GM23338 (cell line): ENCODE data around the gene ASTL. TPM values are rescaled to one million over a fixed set of nuclear protein-coding genes. Genes with fewer than 3 reads are reported as not detected.

Experiments used
- ATAC-seq: fragments of 200-7000 bp; cut with Tn5 transposase; 3 replicates; pipeline ENCODE4 v1.9.1; 2020
- DNase-seq: peaks from one replicate; pipeline ENCODE4 v3.0.0-alpha.2; 2015; ENCODE audit warnings: low spot score
- H2AFZ ChIP-seq: fragments of 200-600 bp; sonication (generic); 2 replicates; pipeline ENCODE4 v1.8.0; 2016; ENCODE audit warnings: antibody characterized with exemption, mild to moderate bottlenecking, moderate library complexity
- H3F3A ChIP-seq: fragments of 200-600 bp; sonication (generic); replicated peaks from 2 replicates; pipeline ENCODE4 v1.8.0; 2017; ENCODE audit warnings: antibody characterized with exemption, mixed run types, low read depth
- H3K27ac ChIP-seq: fragments of 200-600 bp; sonication (generic); 2 replicates; pipeline ENCODE4 v1.6.1; 2016; ENCODE audit warnings: low read depth
- H3K27me3 ChIP-seq: fragments of 200-600 bp; sonication (generic); 2 replicates; pipeline ENCODE4 v1.8.0; 2016; ENCODE audit warnings: mild to moderate bottlenecking, mixed run types, moderate library complexity; ENCODE audit not compliant: insufficient read depth
- H3K36me3 ChIP-seq: fragments of 200-600 bp; sonication (generic); 2 replicates; pipeline ENCODE4 v1.8.0; 2016; ENCODE audit warnings: mild to moderate bottlenecking; ENCODE audit not compliant: insufficient read depth
- H3K4me1 ChIP-seq: fragments of 200-600 bp; sonication (generic); 2 replicates; pipeline ENCODE4 v1.8.0; 2016; ENCODE audit warnings: mild to moderate bottlenecking, moderate library complexity; ENCODE audit not compliant: insufficient read depth
- H3K4me2 ChIP-seq: fragments of 200-600 bp; sonication (generic); 2 replicates; pipeline ENCODE4 v1.7.1; 2017; ENCODE audit warnings: mixed run types
- H3K4me3 ChIP-seq: fragments of 200-600 bp; sonication (generic); 2 replicates; pipeline ENCODE4 v1.6.1; 2016; ENCODE audit warnings: mixed run types
- H3K79me2 ChIP-seq: fragments of 200-600 bp; sonication (generic); replicated peaks from 2 replicates; pipeline ENCODE4 v1.8.0; 2017; ENCODE audit warnings: mild to moderate bottlenecking; ENCODE audit not compliant: insufficient read depth
- H3K9me2 ChIP-seq: fragments of 200-600 bp; sonication (generic); 2 replicates; pipeline ENCODE4 v1.8.0; 2017; ENCODE audit not compliant: insufficient read depth
- H4K20me1 ChIP-seq: fragments of 200-600 bp; sonication (generic); replicated peaks from 2 replicates; pipeline ENCODE4 v1.8.0; 2017; ENCODE audit warnings: mild to moderate bottlenecking; ENCODE audit not compliant: insufficient read depth
- H3K27ac Mint-ChIP-seq: 2 replicates; pipeline ENCODE4 v1.8.0; 2020; ENCODE audit warnings: inconsistent platforms, mild to moderate bottlenecking, moderate library complexity, mixed read lengths
- H3K27me3 Mint-ChIP-seq: 3 replicates; pipeline ENCODE4 v1.8.0; 2022; ENCODE audit warnings: low read depth, mild to moderate bottlenecking, moderate library complexity, mixed read lengths, inconsistent platforms; ENCODE audit not compliant: insufficient read depth, poor library complexity
- H3K36me3 Mint-ChIP-seq: 3 replicates; pipeline ENCODE4 v1.8.0; 2021; ENCODE audit warnings: low read depth, mild to moderate bottlenecking, inconsistent platforms, moderate library complexity, mixed read lengths
- H3K4me1 Mint-ChIP-seq: 3 replicates; pipeline ENCODE4 v1.8.0; 2020; ENCODE audit warnings: mild to moderate bottlenecking, inconsistent platforms, mixed read lengths
- H3K4me3 Mint-ChIP-seq: 3 replicates; pipeline ENCODE4 v1.8.0; 2021; ENCODE audit warnings: moderate library complexity, mild to moderate bottlenecking, inconsistent platforms, mixed read lengths
- H3K9me3 Mint-ChIP-seq: 3 replicates; pipeline ENCODE4 v1.8.0; 2020; ENCODE audit warnings: moderate library complexity, mild to moderate bottlenecking, inconsistent platforms, mixed read lengths
- CREB1 ChIP-seq: fragments of 250-450 bp; sonication (Bioruptor Pico); IDR thresholded peaks from 2 replicates; pipeline ENCODE4 v1.5.0; 2020; ENCODE audit warnings: low read depth, mild to moderate bottlenecking, moderate library complexity
- EZH2 ChIP-seq: fragments of 200-600 bp; sonication (generic); IDR thresholded peaks from one replicate; pipeline ENCODE4 v1.8.0; 2017; ENCODE audit warnings: antibody characterized with exemption, mild to moderate bottlenecking, low read depth; ENCODE audit not compliant: unreplicated experiment
- POLR2AphosphoS5 ChIP-seq: IDR thresholded peaks from 2 replicates; pipeline ENCODE4 v1.6.1; 2016; ENCODE audit warnings: antibody characterized with exemption, low read depth
- STAT1 ChIP-seq: IDR thresholded peaks from one replicate; pipeline ENCODE4 v1.6.1; 2016; ENCODE audit warnings: antibody characterized with exemption; ENCODE audit not compliant: unreplicated experiment
- ZNF114 ChIP-seq: fragments of 250-450 bp; sonication (Bioruptor Pico); IDR thresholded peaks from 2 replicates; pipeline ENCODE4 v1.5.0; 2020; ENCODE audit warnings: mild to moderate bottlenecking, moderate library complexity
- ZNF331 ChIP-seq: fragments of 250-450 bp; sonication (Bioruptor Pico); IDR thresholded peaks from 2 replicates; pipeline ENCODE4 v1.5.0; 2020; ENCODE audit warnings: low read depth, mild to moderate bottlenecking, moderate library complexity
- polyA plus RNA-seq: library from polyadenylated mRNA; unstranded; fragments of >200 nt; fragmentation: Nextera tagmentation; extraction: Ambion mirVana; gene quantifications from 2 replicates; pipeline ENCODE4 v1.2.1, GENCODE V29; 2016
- total RNA-seq: library from RNA; depleted of rRNA; stranded (reverse); fragments of >200 nt; shearing (Covaris generic); gene quantifications from 2 replicates; pipeline ENCODE4 v1.2.3, GENCODE V29; 2014
- TF ChIP-seq, protein P1 (sequence below): IDR thresholded peaks from 2 replicates; pipeline ENCODE4 v1.6.1; 2016; ENCODE audit warnings: antibody characterized with exemption
- TF ChIP-seq, protein P2 (sequence below): IDR thresholded peaks from one replicate; pipeline ENCODE4 v1.6.1; 2018; ENCODE audit warnings: antibody characterized with exemption; ENCODE audit not compliant: unreplicated experiment
- TF ChIP-seq, protein P3 (sequence below): fragments of 250-450 bp; sonication (Bioruptor Pico); IDR thresholded peaks from 2 replicates; pipeline ENCODE4 v1.5.0; 2020; ENCODE audit warnings: mild to moderate bottlenecking, moderate library complexity
- TF ChIP-seq, protein P4 (sequence below), 2 experiments: fragments of 200-600 bp in 1 of 2; sonication (generic) in 1 of 2; conservative IDR thresholded peaks; 2 replicates each; pipeline versions ENCODE4 v1.5.1 to v1.6.1; 2016 to 2017; ENCODE audit warnings: antibody characterized with exemption in 2 of 2, low read depth in 2 of 2, mild to moderate bottlenecking in 2 of 2, moderate library complexity in 1 of 2

ASTL gene
- total and polyA plus RNA-seq, 2 experiments from 2014 or later, result 0.23 TPM; not detected in 1

DNA sequence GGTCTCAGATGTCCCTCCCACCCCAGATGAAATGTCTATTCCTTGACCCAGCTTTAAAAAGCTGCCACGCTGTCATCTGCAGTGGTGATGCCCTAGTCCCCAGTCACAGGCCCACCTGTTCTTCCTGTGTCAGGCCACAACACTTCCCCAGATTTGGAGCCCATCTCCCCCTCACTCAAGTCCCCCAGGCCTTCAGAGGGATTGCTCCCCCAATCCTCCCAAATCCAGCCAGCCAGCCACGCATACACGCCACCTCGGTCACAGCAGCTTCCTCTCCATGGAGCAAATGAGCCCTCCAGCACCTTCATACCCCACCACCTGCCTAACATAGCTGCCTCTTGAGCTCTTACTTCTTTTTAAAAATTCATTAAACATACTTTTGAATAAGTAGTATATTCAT, 7.8 kb downstream of the ASTL start (continued):
- TF ChIP-seq POLR2AphosphoS5 (no peak), CREB1 (CRISPR knock-in tag) (no peak)
- TF ChIP-seq, protein P1, sequence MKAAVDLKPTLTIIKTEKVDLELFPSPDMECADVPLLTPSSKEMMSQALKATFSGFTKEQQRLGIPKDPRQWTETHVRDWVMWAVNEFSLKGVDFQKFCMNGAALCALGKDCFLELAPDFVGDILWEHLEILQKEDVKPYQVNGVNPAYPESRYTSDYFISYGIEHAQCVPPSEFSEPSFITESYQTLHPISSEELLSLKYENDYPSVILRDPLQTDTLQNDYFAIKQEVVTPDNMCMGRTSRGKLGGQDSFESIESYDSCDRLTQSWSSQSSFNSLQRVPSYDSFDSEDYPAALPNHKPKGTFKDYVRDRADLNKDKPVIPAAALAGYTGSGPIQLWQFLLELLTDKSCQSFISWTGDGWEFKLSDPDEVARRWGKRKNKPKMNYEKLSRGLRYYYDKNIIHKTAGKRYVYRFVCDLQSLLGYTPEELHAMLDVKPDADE, result no peak
- TF ChIP-seq, protein P2, sequence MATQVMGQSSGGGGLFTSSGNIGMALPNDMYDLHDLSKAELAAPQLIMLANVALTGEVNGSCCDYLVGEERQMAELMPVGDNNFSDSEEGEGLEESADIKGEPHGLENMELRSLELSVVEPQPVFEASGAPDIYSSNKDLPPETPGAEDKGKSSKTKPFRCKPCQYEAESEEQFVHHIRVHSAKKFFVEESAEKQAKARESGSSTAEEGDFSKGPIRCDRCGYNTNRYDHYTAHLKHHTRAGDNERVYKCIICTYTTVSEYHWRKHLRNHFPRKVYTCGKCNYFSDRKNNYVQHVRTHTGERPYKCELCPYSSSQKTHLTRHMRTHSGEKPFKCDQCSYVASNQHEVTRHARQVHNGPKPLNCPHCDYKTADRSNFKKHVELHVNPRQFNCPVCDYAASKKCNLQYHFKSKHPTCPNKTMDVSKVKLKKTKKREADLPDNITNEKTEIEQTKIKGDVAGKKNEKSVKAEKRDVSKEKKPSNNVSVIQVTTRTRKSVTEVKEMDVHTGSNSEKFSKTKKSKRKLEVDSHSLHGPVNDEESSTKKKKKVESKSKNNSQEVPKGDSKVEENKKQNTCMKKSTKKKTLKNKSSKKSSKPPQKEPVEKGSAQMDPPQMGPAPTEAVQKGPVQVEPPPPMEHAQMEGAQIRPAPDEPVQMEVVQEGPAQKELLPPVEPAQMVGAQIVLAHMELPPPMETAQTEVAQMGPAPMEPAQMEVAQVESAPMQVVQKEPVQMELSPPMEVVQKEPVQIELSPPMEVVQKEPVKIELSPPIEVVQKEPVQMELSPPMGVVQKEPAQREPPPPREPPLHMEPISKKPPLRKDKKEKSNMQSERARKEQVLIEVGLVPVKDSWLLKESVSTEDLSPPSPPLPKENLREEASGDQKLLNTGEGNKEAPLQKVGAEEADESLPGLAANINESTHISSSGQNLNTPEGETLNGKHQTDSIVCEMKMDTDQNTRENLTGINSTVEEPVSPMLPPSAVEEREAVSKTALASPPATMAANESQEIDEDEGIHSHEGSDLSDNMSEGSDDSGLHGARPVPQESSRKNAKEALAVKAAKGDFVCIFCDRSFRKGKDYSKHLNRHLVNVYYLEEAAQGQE, result no peak

GRCh38 chr2:96129528-96130120, 8.7 kb downstream of the ASTL start:
- no peak for DNase-seq
- Mint-ChIP-seq H3K4me1 (no peaks in the 10 kb centered on the region), H3K4me3 (no peak overlapping the region), H3K27ac (no peak overlapping the region), H3K36me3 (no peaks in the 10 kb centered on the region; the same call in 2 of the 3 replicates), H3K9me3 (no peaks in the 10 kb centered on the region), H3K27me3 (peaks cover 4% of the 10 kb centered on the region)
- Histone ChIP-seq H3K36me3 (no peaks in the 10 kb centered on the region), H3K9me2 (no peaks in the 10 kb centered on the region), H3K4me2 (no peak overlapping the region), H3K4me3 (no peak overlapping the region), H2AFZ (no peak overlapping the region), H3K4me1 (no peaks in the 10 kb centered on the region), H3K27me3 (no peaks in the 10 kb centered on the region), H3K27ac (no peak overlapping the region), H4K20me1 (no peaks in the 10 kb centered on the region), H3F3A (no peaks in the 10 kb centered on the region), H3K79me2 (no peaks in the 10 kb centered on the region)
- ATAC-seq, result no peak
- TF ChIP-seq, protein P3, sequence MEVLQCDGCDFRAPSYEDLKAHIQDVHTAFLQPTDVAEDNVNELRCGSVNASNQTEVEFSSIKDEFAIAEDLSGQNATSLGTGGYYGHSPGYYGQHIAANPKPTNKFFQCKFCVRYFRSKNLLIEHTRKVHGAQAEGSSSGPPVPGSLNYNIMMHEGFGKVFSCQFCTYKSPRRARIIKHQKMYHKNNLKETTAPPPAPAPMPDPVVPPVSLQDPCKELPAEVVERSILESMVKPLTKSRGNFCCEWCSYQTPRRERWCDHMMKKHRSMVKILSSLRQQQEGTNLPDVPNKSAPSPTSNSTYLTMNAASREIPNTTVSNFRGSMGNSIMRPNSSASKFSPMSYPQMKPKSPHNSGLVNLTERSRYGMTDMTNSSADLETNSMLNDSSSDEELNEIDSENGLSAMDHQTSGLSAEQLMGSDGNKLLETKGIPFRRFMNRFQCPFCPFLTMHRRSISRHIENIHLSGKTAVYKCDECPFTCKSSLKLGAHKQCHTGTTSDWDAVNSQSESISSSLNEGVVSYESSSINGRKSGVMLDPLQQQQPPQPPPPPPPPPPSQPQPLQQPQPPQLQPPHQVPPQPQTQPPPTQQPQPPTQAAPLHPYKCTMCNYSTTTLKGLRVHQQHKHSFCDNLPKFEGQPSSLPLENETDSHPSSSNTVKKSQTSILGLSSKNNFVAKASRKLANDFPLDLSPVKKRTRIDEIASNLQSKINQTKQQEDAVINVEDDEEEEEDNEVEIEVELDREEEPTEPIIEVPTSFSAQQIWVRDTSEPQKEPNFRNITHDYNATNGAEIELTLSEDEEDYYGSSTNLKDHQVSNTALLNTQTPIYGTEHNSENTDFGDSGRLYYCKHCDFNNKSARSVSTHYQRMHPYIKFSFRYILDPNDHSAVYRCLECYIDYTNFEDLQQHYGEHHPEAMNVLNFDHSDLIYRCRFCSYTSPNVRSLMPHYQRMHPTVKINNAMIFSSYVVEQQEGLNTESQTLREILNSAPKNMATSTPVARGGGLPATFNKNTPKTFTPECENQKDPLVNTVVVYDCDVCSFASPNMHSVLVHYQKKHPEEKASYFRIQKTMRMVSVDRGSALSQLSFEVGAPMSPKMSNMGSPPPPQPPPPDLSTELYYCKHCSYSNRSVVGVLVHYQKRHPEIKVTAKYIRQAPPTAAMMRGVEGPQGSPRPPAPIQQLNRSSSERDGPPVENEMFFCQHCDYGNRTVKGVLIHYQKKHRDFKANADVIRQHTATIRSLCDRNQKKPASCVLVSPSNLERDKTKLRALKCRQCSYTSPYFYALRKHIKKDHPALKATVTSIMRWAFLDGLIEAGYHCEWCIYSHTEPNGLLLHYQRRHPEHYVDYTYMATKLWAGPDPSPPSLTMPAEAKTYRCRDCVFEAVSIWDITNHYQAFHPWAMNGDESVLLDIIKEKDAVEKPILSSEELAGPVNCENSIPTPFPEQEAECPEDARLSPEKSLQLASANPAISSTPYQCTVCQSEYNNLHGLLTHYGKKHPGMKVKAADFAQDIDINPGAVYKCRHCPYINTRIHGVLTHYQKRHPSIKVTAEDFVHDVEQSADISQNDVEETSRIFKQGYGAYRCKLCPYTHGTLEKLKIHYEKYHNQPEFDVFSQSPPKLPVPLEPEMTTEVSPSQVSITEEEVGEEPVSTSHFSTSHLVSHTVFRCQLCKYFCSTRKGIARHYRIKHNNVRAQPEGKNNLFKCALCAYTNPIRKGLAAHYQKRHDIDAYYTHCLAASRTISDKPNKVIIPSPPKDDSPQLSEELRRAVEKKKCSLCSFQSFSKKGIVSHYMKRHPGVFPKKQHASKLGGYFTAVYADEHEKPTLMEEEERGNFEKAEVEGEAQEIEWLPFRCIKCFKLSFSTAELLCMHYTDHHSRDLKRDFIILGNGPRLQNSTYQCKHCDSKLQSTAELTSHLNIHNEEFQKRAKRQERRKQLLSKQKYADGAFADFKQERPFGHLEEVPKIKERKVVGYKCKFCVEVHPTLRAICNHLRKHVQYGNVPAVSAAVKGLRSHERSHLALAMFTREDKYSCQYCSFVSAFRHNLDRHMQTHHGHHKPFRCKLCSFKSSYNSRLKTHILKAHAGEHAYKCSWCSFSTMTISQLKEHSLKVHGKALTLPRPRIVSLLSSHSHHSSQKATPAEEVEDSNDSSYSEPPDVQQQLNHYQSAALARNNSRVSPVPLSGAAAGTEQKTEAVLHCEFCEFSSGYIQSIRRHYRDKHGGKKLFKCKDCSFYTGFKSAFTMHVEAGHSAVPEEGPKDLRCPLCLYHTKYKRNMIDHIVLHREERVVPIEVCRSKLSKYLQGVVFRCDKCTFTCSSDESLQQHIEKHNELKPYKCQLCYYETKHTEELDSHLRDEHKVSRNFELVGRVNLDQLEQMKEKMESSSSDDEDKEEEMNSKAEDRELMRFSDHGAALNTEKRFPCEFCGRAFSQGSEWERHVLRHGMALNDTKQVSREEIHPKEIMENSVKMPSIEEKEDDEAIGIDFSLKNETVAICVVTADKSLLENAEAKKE (CRISPR knock-in tag), result no peak
- TF ChIP-seq EZH2 (no peak), ZNF114 (CRISPR knock-in tag) (no peak), ZNF331 (CRISPR knock-in tag) (no peak), STAT1 (no peak)
- TF ChIP-seq, protein P4, sequence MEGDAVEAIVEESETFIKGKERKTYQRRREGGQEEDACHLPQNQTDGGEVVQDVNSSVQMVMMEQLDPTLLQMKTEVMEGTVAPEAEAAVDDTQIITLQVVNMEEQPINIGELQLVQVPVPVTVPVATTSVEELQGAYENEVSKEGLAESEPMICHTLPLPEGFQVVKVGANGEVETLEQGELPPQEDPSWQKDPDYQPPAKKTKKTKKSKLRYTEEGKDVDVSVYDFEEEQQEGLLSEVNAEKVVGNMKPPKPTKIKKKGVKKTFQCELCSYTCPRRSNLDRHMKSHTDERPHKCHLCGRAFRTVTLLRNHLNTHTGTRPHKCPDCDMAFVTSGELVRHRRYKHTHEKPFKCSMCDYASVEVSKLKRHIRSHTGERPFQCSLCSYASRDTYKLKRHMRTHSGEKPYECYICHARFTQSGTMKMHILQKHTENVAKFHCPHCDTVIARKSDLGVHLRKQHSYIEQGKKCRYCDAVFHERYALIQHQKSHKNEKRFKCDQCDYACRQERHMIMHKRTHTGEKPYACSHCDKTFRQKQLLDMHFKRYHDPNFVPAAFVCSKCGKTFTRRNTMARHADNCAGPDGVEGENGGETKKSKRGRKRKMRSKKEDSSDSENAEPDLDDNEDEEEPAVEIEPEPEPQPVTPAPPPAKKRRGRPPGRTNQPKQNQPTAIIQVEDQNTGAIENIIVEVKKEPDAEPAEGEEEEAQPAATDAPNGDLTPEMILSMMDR (conservative IDR thresholded peaks at IDR 0.05; ENCODE audit: low read depth in 2 of 2), result no peak
- TF ChIP-seq, protein P1, result no peak
